B cell (primary cell): ENCODE data around the gene FAM81A. TPM values are rescaled to one million over a fixed set of nuclear protein-coding genes. Genes with fewer than 3 reads are reported as not detected.
A peak's percentile ranks its signal among the peaks of the same experiment; 100 is the strongest.

Source experiments
- ATAC-seq: fragments of 200-7000 bp; cut with Tn5 transposase; one replicate; pipeline ENCODE4 v1.10.0; 2021; ENCODE audit warnings: low read depth, mild to moderate bottlenecking, moderate number of reproducible peaks, moderate library complexity
- CTCF ChIA-PET: fragments of 350-600 bp; sonication (Branson Sonifier 250); formaldehyde crosslinking; loops from one replicate; lab custom pipeline; 2021; ENCODE audit warnings: antibody characterized with exemption, inconsistent platforms; lab: Charles Lee
- POLR2A ChIA-PET: fragments of 350-600 bp; sonication (Branson Sonifier 250); formaldehyde crosslinking; loops from one replicate; lab custom pipeline; 2021; ENCODE audit warnings: antibody characterized with exemption; lab: Charles Lee
- DNase-seq: peaks from one replicate; pipeline ENCODE4 v3.0.0; 2013
- H2AFZ ChIP-seq: 2 replicates; pipeline ENCODE4 v1.6.1; 2012; ENCODE audit warnings: mild to moderate bottlenecking, low read depth, low read length; ENCODE audit not compliant: insufficient read depth, poor library complexity, severe bottlenecking
- H3K27ac ChIP-seq, 2 donors: 1 replicate in 1 of 2; 2 replicates in 1 of 2; pipeline ENCODE4 v1.5.1; 2012 to 2013; ENCODE audit warnings: low read length in 2 of 2, mild to moderate bottlenecking in 2 of 2, moderate library complexity in 1 of 2
- H3K27me3 ChIP-seq, 4 experiments: fragments of 200-600 bp in 1 of 4; sonication (generic) in 1 of 4; replicated peaks in 1 of 4; 1 replicate in 2 of 4; 2 replicates in 2 of 4; pipeline versions ENCODE4 v1.6.1 to v1.7.0; 2013 to 2016; ENCODE audit warnings: low read length in 3 of 4, mild to moderate bottlenecking in 2 of 4, mixed read lengths in 1 of 4, moderate library complexity in 1 of 4; ENCODE audit not compliant: insufficient read depth in 4 of 4, control insufficient read depth in 3 of 4; ENCODE audit errors: control extremely low read depth in 1 of 4
- H3K36me3 ChIP-seq, 2 experiments: replicated peaks in 1 of 2; 1 replicate in 1 of 2; 2 replicates in 1 of 2; pipeline versions ENCODE4 v1.6.1 to v1.7.1; 2013; ENCODE audit warnings: low read length in 1 of 2; ENCODE audit not compliant: insufficient read depth in 2 of 2, control insufficient read depth in 1 of 2; ENCODE audit errors: control extremely low read depth in 1 of 2, extremely low read depth in 1 of 2
- H3K4me1 ChIP-seq, 2 donors: fragments of 200-600 bp in 1 of 2; sonication (generic) in 1 of 2; 1 replicate in 1 of 2; 2 replicates in 1 of 2; pipeline versions ENCODE4 v1.5.1 to v1.6.1; 2013 to 2017; ENCODE audit warnings: low read length in 2 of 2; ENCODE audit not compliant: control insufficient read depth in 2 of 2, insufficient read depth in 2 of 2
- H3K4me2 ChIP-seq: replicated peaks from 2 replicates; pipeline ENCODE3; 2012; ENCODE audit warnings: mild to moderate bottlenecking, low read depth, low read length; ENCODE audit not compliant: poor library complexity, severe bottlenecking
- H3K4me3 ChIP-seq, 5 experiments: fragments of 200-600 bp in 1 of 5; sonication (generic) in 1 of 5; 1 replicate in 3 of 5; 2 replicates in 2 of 5; pipeline versions ENCODE4 v1.5.1 to v1.7.0; 2011 to 2016; ENCODE audit warnings: low read length in 4 of 5, mild to moderate bottlenecking in 4 of 5, low read depth in 2 of 5, control low read depth in 1 of 5, moderate library complexity in 1 of 5; ENCODE audit not compliant: insufficient read depth in 1 of 5; ENCODE audit errors: control extremely low read depth in 1 of 5, extremely low read depth in 1 of 5
- H3K79me2 ChIP-seq: fragments of 200-600 bp; sonication (generic); one replicate; pipeline ENCODE4 v1.6.0; 2016; ENCODE audit warnings: low read length; ENCODE audit not compliant: control insufficient read depth, insufficient read depth
- H3K9ac ChIP-seq: fragments of 200-600 bp; sonication (generic); 2 replicates; pipeline ENCODE4 v1.6.1; 2017; ENCODE audit warnings: mild to moderate bottlenecking, low read length, moderate library complexity
- H3K9me3 ChIP-seq, 3 donors: one replicate each; pipeline versions ENCODE4 v1.6.1 to v1.7.1; 2013; ENCODE audit warnings: low read length in 2 of 3; ENCODE audit not compliant: control insufficient read depth in 2 of 3, insufficient read depth in 1 of 3; ENCODE audit errors: control extremely low read depth in 1 of 3
- H4K20me1 ChIP-seq: 2 replicates; pipeline ENCODE4 v1.6.0; 2012; ENCODE audit warnings: mild to moderate bottlenecking, low read length; ENCODE audit not compliant: insufficient read depth, control insufficient read depth, poor library complexity, severe bottlenecking
- H3K27ac Mint-ChIP-seq: one replicate; pipeline ENCODE4 v1.8.0; 2021; ENCODE audit warnings: mixed read lengths
- H3K27me3 Mint-ChIP-seq: one replicate; pipeline ENCODE4 v1.8.0; 2021; ENCODE audit warnings: mixed read lengths
- H3K4me1 Mint-ChIP-seq: one replicate; pipeline ENCODE4 v1.8.0; 2021; ENCODE audit warnings: mixed read lengths
- H3K4me3 Mint-ChIP-seq: one replicate; pipeline ENCODE4 v1.8.0; 2021; ENCODE audit warnings: mixed read lengths
- H3K9me3 Mint-ChIP-seq: one replicate; pipeline ENCODE4 v1.8.0; 2022; ENCODE audit warnings: mixed read lengths; ENCODE audit not compliant: insufficient read depth
- CTCF ChIP-seq: fragments of 200-600 bp; IDR thresholded peaks from one replicate; pipeline ENCODE4 v1.8.0; 2022; ENCODE audit warnings: antibody characterized with exemption, mild to moderate bottlenecking
- EZH2 ChIP-seq: IDR thresholded peaks from 2 replicates; pipeline ENCODE4 v1.6.1; 2012; ENCODE audit warnings: borderline replicate concordance, low read depth, mild to moderate bottlenecking, moderate library complexity, low read length; ENCODE audit not compliant: insufficient read depth, poor library complexity, severe bottlenecking
- WGBS: methylation state at CpG from one replicate; pipeline ENCODE4 v1.1.5; 2013; ENCODE audit warnings: missing lambda C conversion rate; ENCODE audit not compliant: insufficient coverage; 5-methylcytosine and 5-hydroxymethylcytosine counted together
- intact Hi-C: fragments of 100-400 bp; cut with micrococcal nuclease; formaldehyde crosslinking; loops from one replicate; pipeline ENCODE4 v1.10.0; 2022
- polyA plus RNA-seq: library from polyadenylated mRNA; depleted of rRNA; stranded (reverse); fragments of >200 nt; gene quantifications from 2 replicates; pipeline ENCODE4 v1.2.3, GENCODE V29; 2012
- total RNA-seq, 2 donors: library from RNA; stranded (reverse); fragments of 120-200 nt in 1 of 2; gene quantifications; 1 replicate in 1 of 2; 2 replicates in 1 of 2; pipeline versions ENCODE4 v1.2.3 to v1.2.4, GENCODE V29; 2013 to 2022

The FAM81A gene
- total and polyA plus RNA-seq, 2 donors (not counting 1 experiment from before 2014, with no cell fraction given): 2.0 to 3.9 TPM

- H3K27ac ChIP-seq: peak overlapping the region; percentile 70 to 89
- POLR2A ChIA-PET: interaction anchor here (0.6 to 0.8 kb wide), 2 partner anchors 15 kb away, joined by 3 read pairs; no protein-coding TSS in a partner anchor
- CTCF ChIA-PET: interaction anchor here (0.8 to 3.3 kb wide), 6 partner anchors 12 to 151 kb away, joined by 3 to 27 read pairs (median 4); no protein-coding TSS in a partner anchor
These were observed 39.8 kb upstream of the FAM81A start for GRCh38 chr15:59398220-59398619.

More at GRCh38 chr15:59398220-59398619, 39.8 kb upstream of the FAM81A start:
- no peak for ATAC-seq
- TF ChIP-seq EZH2 (no peak), CTCF (no peak)
- H3K9ac ChIP-seq: peak overlapping the region; percentile 7
- Mint-ChIP-seq H3K27ac (peak overlapping the region; percentile 66), H3K4me1 (peaks cover 74% of the 10 kb centered on the region), H3K4me3 (peak overlapping the region; percentile 44), H3K9me3 (no peaks in the 10 kb centered on the region), H3K27me3 (no peaks in the 10 kb centered on the region)
- H2AFZ ChIP-seq: no peak overlapping the region
- H4K20me1 ChIP-seq: no peaks in the 10 kb centered on the region
- intact Hi-C loops: loop anchor here (2.0 to 5.0 kb wide), 2 partner anchors 25 to 46 kb away; partner anchors contain the start of gene MYO1E
- peaks cover 73 to 77% of the 10 kb centered on the region in 2 donors for H3K4me1 ChIP-seq
- H3K4me3 ChIP-seq: no peak overlapping the region
- H3K79me2 ChIP-seq: peaks cover 11% of the 10 kb centered on the region
- H3K4me2 ChIP-seq: peak overlapping the region; percentile 81
- no peaks in the 10 kb centered on the region for H3K27me3 ChIP-seq
- no CpG with 5 or more reads among the region's 1 CpG for WGBS
- DNase-seq: peak; percentile 40
- H3K36me3 ChIP-seq: no peaks in the 10 kb centered on the region
- H3K9me3 ChIP-seq: no peaks in the 10 kb centered on the region
